Measurements from ENCODE around the gene ZDHHC9. TPM values are rescaled to one million over a fixed set of nuclear protein-coding genes. Genes with fewer than 3 reads are reported as not detected.
A peak's percentile ranks its signal among the peaks of the same experiment; 100 is the strongest.

ZDHHC9 gene
- total RNA-seq, 1 experiment from 2014 or later: 17.1 TPM

DNA sequence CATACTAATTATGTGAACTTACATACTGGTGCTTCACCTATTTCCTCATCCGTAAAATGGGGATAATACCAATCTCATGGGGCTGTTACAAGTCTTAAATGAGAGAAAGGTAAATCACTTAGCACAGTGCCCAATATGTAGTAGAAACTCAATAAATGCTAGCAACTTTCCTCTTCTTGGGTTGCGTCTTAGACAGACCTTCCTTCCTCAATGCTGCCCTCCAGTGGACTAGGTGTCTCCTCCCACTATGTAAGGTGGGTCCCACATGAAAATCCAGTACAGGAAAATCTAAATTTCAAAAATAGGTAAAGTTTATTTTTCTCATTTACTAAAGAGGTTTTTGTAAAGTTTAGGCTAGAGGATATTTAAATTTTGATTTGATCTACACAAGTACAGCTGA is 20.6 kb downstream of the ZDHHC9 start:
- H3K9me3 ChIP-seq (ENCODE audit: low read depth, low read length, poor library complexity, severe bottlenecking): no peaks in the 10 kb centered on the region
- H3K27ac ChIP-seq (ENCODE audit: low read depth, low read length, poor library complexity, severe bottlenecking): no peak overlapping the region
- intact Hi-C loops (cut with micrococcal nuclease; ENCODE audit: unreplicated experiment): loop anchor here (1.0 to 2.0 kb wide), 2 partner anchors 186 to 216 kb away; no protein-coding TSS in a partner anchor
- POLR2A ChIA-PET (ENCODE audit: low non-redundant PET): no interaction called here
- DNase-seq (ENCODE audit: low spot score): peak; percentile 66
- TF ChIP-seq EZH2 (IDR thresholded peaks at IDR 0.05; ENCODE audit: borderline replicate concordance, low read depth, low read length, poor library complexity, severe bottlenecking): no peak
- TF ChIP-seq, protein P1, sequence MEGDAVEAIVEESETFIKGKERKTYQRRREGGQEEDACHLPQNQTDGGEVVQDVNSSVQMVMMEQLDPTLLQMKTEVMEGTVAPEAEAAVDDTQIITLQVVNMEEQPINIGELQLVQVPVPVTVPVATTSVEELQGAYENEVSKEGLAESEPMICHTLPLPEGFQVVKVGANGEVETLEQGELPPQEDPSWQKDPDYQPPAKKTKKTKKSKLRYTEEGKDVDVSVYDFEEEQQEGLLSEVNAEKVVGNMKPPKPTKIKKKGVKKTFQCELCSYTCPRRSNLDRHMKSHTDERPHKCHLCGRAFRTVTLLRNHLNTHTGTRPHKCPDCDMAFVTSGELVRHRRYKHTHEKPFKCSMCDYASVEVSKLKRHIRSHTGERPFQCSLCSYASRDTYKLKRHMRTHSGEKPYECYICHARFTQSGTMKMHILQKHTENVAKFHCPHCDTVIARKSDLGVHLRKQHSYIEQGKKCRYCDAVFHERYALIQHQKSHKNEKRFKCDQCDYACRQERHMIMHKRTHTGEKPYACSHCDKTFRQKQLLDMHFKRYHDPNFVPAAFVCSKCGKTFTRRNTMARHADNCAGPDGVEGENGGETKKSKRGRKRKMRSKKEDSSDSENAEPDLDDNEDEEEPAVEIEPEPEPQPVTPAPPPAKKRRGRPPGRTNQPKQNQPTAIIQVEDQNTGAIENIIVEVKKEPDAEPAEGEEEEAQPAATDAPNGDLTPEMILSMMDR (conservative IDR thresholded peaks at IDR 0.05; ENCODE audit: low read depth, low read length): peak; percentile 69
- H3K36me3 ChIP-seq (ENCODE audit: insufficient read depth, low read length, poor library complexity, severe bottlenecking): peaks cover 4% of the 10 kb centered on the region
- H3K4me1 ChIP-seq (ENCODE audit: insufficient read depth, low read length, poor library complexity, severe bottlenecking): no peaks in the 10 kb centered on the region
- H3K4me3 ChIP-seq (ENCODE audit: low read depth, low read length, poor library complexity, severe bottlenecking): no peak overlapping the region
- CTCF ChIA-PET: no interaction called here
- H3K27me3 ChIP-seq (replicated peaks; ENCODE audit: insufficient read depth, low read depth, low read length, poor library complexity): no peaks in the 10 kb centered on the region
- no TSS peak for BruUV-seq (replicated peaks)

GRCh38 chrX:129818123-129818522 is 25.6 kb downstream of the ZDHHC9 start:
- Histone ChIP-seq H3K27me3 (replicated peaks; ENCODE audit: insufficient read depth, low read depth, low read length, poor library complexity) (no peaks in the 10 kb centered on the region), H3K9me3 (ENCODE audit: low read depth, low read length, poor library complexity, severe bottlenecking) (no peaks in the 10 kb centered on the region), H3K27ac (ENCODE audit: low read depth, low read length, poor library complexity, severe bottlenecking) (no peak overlapping the region), H3K36me3 (ENCODE audit: insufficient read depth, low read length, poor library complexity, severe bottlenecking) (peaks cover 4% of the 10 kb centered on the region), H3K4me3 (ENCODE audit: low read depth, low read length, poor library complexity, severe bottlenecking) (no peak overlapping the region), H3K4me1 (ENCODE audit: insufficient read depth, low read length, poor library complexity, severe bottlenecking) (no peaks in the 10 kb centered on the region)
- TF ChIP-seq, protein P1 (conservative IDR thresholded peaks at IDR 0.05; ENCODE audit: low read depth, low read length): no peak
- TF ChIP-seq EZH2 (IDR thresholded peaks at IDR 0.05; ENCODE audit: borderline replicate concordance, low read depth, low read length, poor library complexity, severe bottlenecking): no peak
- ChIA-PET CTCF (no interaction called here), POLR2A (ENCODE audit: low non-redundant PET) (no interaction called here)
- intact Hi-C loops (cut with micrococcal nuclease; ENCODE audit: unreplicated experiment): no loop called here
- DNase-seq (ENCODE audit: low spot score): no peak
- no TSS peak for BruUV-seq (replicated peaks)

GRCh38 chrX:129813662-129814368 is 29.9 kb downstream of the ZDHHC9 start:
- TF ChIP-seq, protein P1 (conservative IDR thresholded peaks at IDR 0.05; ENCODE audit: low read depth, low read length): no peak
- no peak for TF ChIP-seq EZH2 (IDR thresholded peaks at IDR 0.05; ENCODE audit: borderline replicate concordance, low read depth, low read length, poor library complexity, severe bottlenecking)
- intact Hi-C loops (cut with micrococcal nuclease; ENCODE audit: unreplicated experiment): no loop called here
- no TSS peak for BruUV-seq (replicated peaks)
- H3K4me1 ChIP-seq (ENCODE audit: insufficient read depth, low read length, poor library complexity, severe bottlenecking): no peaks in the 10 kb centered on the region
- no peak overlapping the region for H3K27ac ChIP-seq (ENCODE audit: low read depth, low read length, poor library complexity, severe bottlenecking)
- ChIA-PET CTCF (no interaction called here), POLR2A (ENCODE audit: low non-redundant PET) (no interaction called here)
- H3K36me3 ChIP-seq (ENCODE audit: insufficient read depth, low read length, poor library complexity, severe bottlenecking): no peaks in the 10 kb centered on the region
- H3K27me3 ChIP-seq (replicated peaks; ENCODE audit: insufficient read depth, low read depth, low read length, poor library complexity): no peaks in the 10 kb centered on the region
- no peak overlapping the region for H3K4me3 ChIP-seq (ENCODE audit: low read depth, low read length, poor library complexity, severe bottlenecking)
- no peaks in the 10 kb centered on the region for H3K9me3 ChIP-seq (ENCODE audit: low read depth, low read length, poor library complexity, severe bottlenecking)
- DNase-seq (ENCODE audit: low spot score): no peak
